Right cardiac atrium (tissue), 5 donors: Measurements from ENCODE around the gene TRAF7. TPM values are rescaled to one million over a fixed set of nuclear protein-coding genes. Genes with fewer than 3 reads are reported as not detected.
"Not testable (repeated sequence)": the region's sequence is repeated elsewhere in the genome, so short reads cannot be mapped to it uniquely, and the experiment has no call there.

ENCODE experiments used
- ATAC-seq, 2 donors: fragments of 200-7000 bp; cut with Tn5 transposase; one replicate each; pipeline versions ENCODE4 v1.8.0 to v1.9.1; 2020; ENCODE audit warnings: moderate library complexity in 2 of 2, mild to moderate bottlenecking in 1 of 2
- DNase-seq, 3 donors: peaks; one replicate each; pipeline ENCODE4 v3.0.0-alpha.2; 2020
- H3K27ac ChIP-seq: one replicate; pipeline ENCODE4 v1.5.1; 2013; ENCODE audit warnings: mild to moderate bottlenecking, low read length, control low read depth, moderate library complexity
- H3K27me3 ChIP-seq: one replicate; pipeline ENCODE4 v1.6.1; 2013; ENCODE audit not compliant: control insufficient read depth, insufficient read depth
- H3K4me1 ChIP-seq: one replicate; pipeline ENCODE4 v1.6.1; 2013; ENCODE audit warnings: low read length; ENCODE audit not compliant: control insufficient read depth, insufficient read depth
- H3K4me3 ChIP-seq: one replicate; pipeline ENCODE4 v1.5.1; 2013; ENCODE audit warnings: low read length, control low read depth
- H3K9me3 ChIP-seq: one replicate; pipeline ENCODE4 v1.6.1; 2013; ENCODE audit warnings: low read length; ENCODE audit not compliant: control insufficient read depth
- WGBS: extraction: QIAGEN DNeasy Blood & Tissue Kit; methylation state at CpG from one replicate; pipeline ENCODE4 v1.1.7; 2013; 5-methylcytosine and 5-hydroxymethylcytosine counted together
- intact Hi-C, 4 donors: fragments of 100-400 bp; cut with DNase I; formaldehyde crosslinking; loops; one replicate each; pipeline versions ENCODE4 v1.11.0 to v1.14.0; 2022 to 2023
- polyA plus RNA-seq: library from polyadenylated mRNA; stranded (reverse); fragments of 200-250 nt; gene quantifications from one replicate; pipeline ENCODE4 v1.2.3, GENCODE V29; 2013
- total RNA-seq, 4 donors: library from RNA; stranded (reverse); fragmentation: NEBNext Ultra II Directional; extraction: Animal tissue kit (Norgen Biotek cat#: 25700); gene quantifications; one replicate each; pipeline ENCODE4 v1.2.1, GENCODE V29; 2021
- donor health status: healthy with polysubstance abuse.
- donor health status: DM: no; HTN: yes; CAD: no.
- donor health status: DM: no; HTN: no; CAD: no.
- donor health status: DM: no; HTN: yes; CAD: no; lungs with severe emphysema.
- donor health status: DM: yes; HTN: yes; CAD: no.

The TRAF7 gene
- total and polyA plus RNA-seq, 5 donors = 17.7 to 39.2 (median 31.1) TPM

GRCh38 chr16:2196981-2197511, 41.5 kb downstream of the TRAF7 start:
- Histone ChIP-seq H3K27ac (no peak overlapping the region), H3K9me3 (no peaks in the 10 kb centered on the region), H3K4me3 (peak overlapping the region; percentile 67), H3K4me1 (no peaks in the 10 kb centered on the region), H3K27me3 (no peaks in the 10 kb centered on the region)
- DNase-seq (no peak), ATAC-seq (no peak)
- 21% methylated on average over 32 of the region's 32 CpGs for WGBS
- intact Hi-C loops = no loop called here

- DNase-seq = no peak
- ATAC-seq = no peak
- H3K4me1 ChIP-seq = no peaks in the 10 kb centered on the region
- intact Hi-C loops = no loop called here
- H3K4me3 ChIP-seq = no peak overlapping the region
- 84% methylated on average over 6 of the region's 6 CpGs for WGBS
- H3K27me3 ChIP-seq = no peaks in the 10 kb centered on the region
- H3K27ac ChIP-seq = no peak overlapping the region
- H3K9me3 ChIP-seq = no peaks in the 10 kb centered on the region
Measured at GRCh38 chr16:2197765-2198164, 42.2 kb downstream of the TRAF7 start.

- intact Hi-C loops = no loop called here
- WGBS = 61% methylated on average over 4 of the region's 4 CpGs
Measured at GRCh38 chr16:2198283-2198682, 42.7 kb downstream of the TRAF7 start.

GRCh38 chr16:2199095-2199494, 43.5 kb downstream of the TRAF7 start:
- Histone ChIP-seq H3K9me3 (no peaks in the 10 kb centered on the region), H3K4me3 (no peak overlapping the region), H3K27me3 (no peaks in the 10 kb centered on the region), H3K4me1 (no peaks in the 10 kb centered on the region), H3K27ac (no peak overlapping the region)
- 76% methylated on average over 5 of the region's 5 CpGs for WGBS
- DNase-seq (no peak), ATAC-seq (no peak)
- intact Hi-C loops = no loop called here

More at GRCh38 chr16:2198283-2198682, 42.7 kb downstream of the TRAF7 start:
- DNase-seq (no peak), ATAC-seq (no peak)
- Histone ChIP-seq H3K4me1 (no peaks in the 10 kb centered on the region), H3K27ac (no peak overlapping the region), H3K27me3 (no peaks in the 10 kb centered on the region), H3K4me3 (no peak overlapping the region), H3K9me3 (no peaks in the 10 kb centered on the region)

- peaks cover 3% of the 10 kb centered on the region for H3K4me1 ChIP-seq
- H3K9me3 ChIP-seq = no peaks in the 10 kb centered on the region
- DNase-seq (no peak), ATAC-seq (no peak)
- H3K27me3 ChIP-seq = no peaks in the 10 kb centered on the region
- H3K4me3 ChIP-seq = no peak overlapping the region
- whole genome bisulfite sequencing = 68% methylated on average over 14 of the region's 14 CpGs
- intact Hi-C loops = loop anchor here in 1 of 4 donors (10.0 kb wide), 1 partner anchor 45 kb away; the partner anchor contains the start of gene TRAF7
- H3K27ac ChIP-seq = no peak overlapping the region
Measured at GRCh38 chr16:2199621-2200139, 44.1 kb downstream of the TRAF7 start.

GRCh38 chr16:2200313-2200712, 44.7 kb downstream of the TRAF7 start:
- no peak overlapping the region for H3K4me3 ChIP-seq
- no peak overlapping the region for H3K27ac ChIP-seq
- peaks cover 4% of the 10 kb centered on the region for H3K4me1 ChIP-seq
- intact Hi-C loops = loop anchor here in 1 of 4 donors (10.0 kb wide), 1 partner anchor 46 kb away; the partner anchor contains the start of gene TRAF7
- WGBS = 86% methylated on average over 6 of the region's 6 CpGs
- no peak for DNase-seq
- no peaks in the 10 kb centered on the region for H3K9me3 ChIP-seq
- no peaks in the 10 kb centered on the region for H3K27me3 ChIP-seq
- ATAC-seq = no peak

- H3K4me3 ChIP-seq, ATAC-seq, H3K9me3 ChIP-seq, H3K4me1 ChIP-seq, H3K27ac ChIP-seq, H3K27me3 ChIP-seq, DNase-seq: not testable (repeated sequence)
- 93% methylated on average over 8 of the region's 8 CpGs for WGBS
- intact Hi-C loops = loop anchor here in 1 of 4 donors (10.0 kb wide), 1 partner anchor 48 kb away; the partner anchor contains the start of gene TRAF7
Measured at GRCh38 chr16:2203119-2203688, 47.6 kb downstream of the TRAF7 start.

- H3K27ac ChIP-seq = peak overlapping the region; percentile 99
- no peaks in the 10 kb centered on the region for H3K27me3 ChIP-seq
- H3K9me3 ChIP-seq = no peaks in the 10 kb centered on the region
- intact Hi-C loops = loop anchor here in 1 of 4 donors (10.0 kb wide), 1 partner anchor 50 kb away; the partner anchor contains the start of gene TRAF7
- DNase-seq (no peak), ATAC-seq (peak in 1 of 2 donors; percentile 1)
- H3K4me1 ChIP-seq = peaks cover 7% of the 10 kb centered on the region
- peak overlapping the region; percentile 77 for H3K4me3 ChIP-seq
- WGBS = 76% methylated on average over 13 of the region's 13 CpGs
Measured at GRCh38 chr16:2204416-2205103, 49.0 kb downstream of the TRAF7 start.

- ATAC-seq (peak; percentile 84 to 85), DNase-seq (peak; percentile 89 to 96 (median 96))
- H3K4me1 ChIP-seq = peaks cover 7% of the 10 kb centered on the region
- under 1% methylated on average over 93 of the region's 93 CpGs for WGBS
- intact Hi-C loops = loop anchor here in 1 of 4 donors (10.0 kb wide), 1 partner anchor 51 kb away; the partner anchor contains the start of gene TRAF7
- H3K27me3 ChIP-seq = no peaks in the 10 kb centered on the region
- H3K9me3 ChIP-seq = no peaks in the 10 kb centered on the region
- peak within 1 kb of the TSS; percentile 99 for H3K27ac ChIP-seq
- H3K4me3 ChIP-seq = peak within 1 kb of the TSS; percentile 77
Measured at GRCh38 chr16:2205104-2205966, 49.8 kb downstream of the TRAF7 start, which contains the start of gene MLST8. TSS of gene MLST8 (plus strand) at chr16:2205454. CDS start at chr16:2206086, 632 bp downstream.

- DNase-seq = peak in 1 of 3 donors; percentile 80
- H3K27ac ChIP-seq = peak overlapping the region; percentile 28
- WGBS = 5% methylated on average over 16 of the region's 16 CpGs
- ATAC-seq = peak; percentile 11 to 16
- peak overlapping the region; percentile 77 for H3K4me3 ChIP-seq
- no peaks in the 10 kb centered on the region for H3K9me3 ChIP-seq
- peaks cover 7% of the 10 kb centered on the region for H3K4me1 ChIP-seq
- intact Hi-C loops = loop anchor here in 1 of 4 donors (10.0 kb wide), 1 partner anchor 51 kb away; the partner anchor contains the start of gene TRAF7
- no peaks in the 10 kb centered on the region for H3K27me3 ChIP-seq
Measured at GRCh38 chr16:2205967-2206313, 50.4 kb downstream of the TRAF7 start.
